ENCODE measurements around the gene LPGAT1.

LPGAT1 gene

DNA sequence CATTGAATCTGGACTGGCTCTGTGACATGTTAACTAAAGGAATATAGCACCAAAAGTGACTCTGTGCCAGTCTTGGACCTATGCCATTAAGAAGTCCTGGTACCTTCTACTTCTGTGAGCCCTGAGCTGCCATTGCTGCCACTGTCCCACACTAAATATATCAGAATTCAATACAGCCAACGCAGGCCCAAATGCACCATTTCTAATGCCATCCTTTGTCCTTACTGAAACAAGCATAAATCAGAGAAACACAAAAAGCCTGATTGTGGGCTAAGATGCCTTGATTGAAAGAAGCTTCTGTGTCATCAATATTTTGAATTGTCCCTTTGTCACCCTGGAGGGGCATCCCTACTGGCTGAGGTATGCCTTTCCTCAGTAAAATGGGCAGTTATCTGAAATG is 88.3 kb downstream of the LPGAT1 start:
- no peaks in the 10 kb centered on the region for H3K9me3 ChIP-seq (replicated peaks in 1 of 11)
- no peak for TF ChIP-seq Cebpa-rat (IDR thresholded peaks at IDR 0.05)
- H3K4me2 ChIP-seq = no peak overlapping the region
- H3K27me3 ChIP-seq = no peaks in the 10 kb centered on the region
- H3K27ac ChIP-seq = no peak overlapping the region
- 0 out of 22 replicates have a peak, but pooled peaks cover 0 to 4% (median 0%) of the 10 kb centered on the region in 11 experiments for H4K20me1 ChIP-seq
- no peak overlapping the region for H3K9ac ChIP-seq
- peaks cover 0 to 17% (median 7%) of the 10 kb centered on the region in 11 experiments; a peak in 12 of 22 replicates for H3K36me3 ChIP-seq
- peaks cover 0 to 17% (median 9%) of the 10 kb centered on the region in 10 experiments; a peak in 12 of 20 replicates for H3K4me1 ChIP-seq
- H3K4me3 ChIP-seq = no peak overlapping the region

DNA sequence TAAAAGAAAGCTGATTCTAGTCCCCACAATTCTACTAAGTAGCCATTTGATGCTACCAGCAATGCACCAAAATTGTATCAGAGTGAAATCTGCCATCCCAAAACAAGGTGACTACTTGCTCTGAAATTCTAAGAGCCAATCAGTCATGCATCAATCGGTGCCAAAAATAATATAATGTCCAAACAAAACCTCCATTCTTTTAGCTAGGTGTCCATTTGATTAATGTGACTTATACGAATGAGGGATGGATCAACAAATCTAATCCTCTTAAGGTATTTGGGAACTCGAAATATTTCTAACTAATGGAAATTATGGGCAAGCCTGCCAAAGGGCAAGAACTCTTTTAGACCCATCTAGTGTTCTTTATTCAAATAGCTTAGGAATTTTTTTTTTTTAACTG is 88.8 kb downstream of the LPGAT1 start:
- H4K20me1 ChIP-seq = 0 out of 22 replicates have a peak, but pooled peaks cover 0 to 4% (median 0%) of the 10 kb centered on the region in 11 experiments
- H3K36me3 ChIP-seq = peaks cover 0 to 12% (median 3%) of the 10 kb centered on the region in 11 experiments; a peak in 10 of 22 replicates
- H3K27ac ChIP-seq = no peak overlapping the region
- no peaks in the 10 kb centered on the region for H3K9me3 ChIP-seq (replicated peaks in 1 of 11)
- peaks cover 0 to 17% (median 9%) of the 10 kb centered on the region in 10 experiments; a peak in 12 of 20 replicates for H3K4me1 ChIP-seq
- H3K4me2 ChIP-seq = no peak overlapping the region
- H3K27me3 ChIP-seq = no peaks in the 10 kb centered on the region
- TF ChIP-seq Cebpa-rat (IDR thresholded peaks at IDR 0.05) = no peak
- no peak overlapping the region for H3K9ac ChIP-seq
- no peak overlapping the region for H3K4me3 ChIP-seq

GRCh38 chr1:211741116-211741515 is 89.4 kb downstream of the LPGAT1 start:
- H3K4me3 ChIP-seq = no peak overlapping the region
- H3K9ac ChIP-seq = no peak overlapping the region
- TF ChIP-seq Cebpa-rat (IDR thresholded peaks at IDR 0.05) = no peak
- H3K36me3 ChIP-seq = peaks cover 0 to 9% (median 0%) of the 10 kb centered on the region in 11 experiments; a peak in 2 of 22 replicates
- H3K4me1 ChIP-seq = peaks cover 0 to 17% (median 9%) of the 10 kb centered on the region in 10 experiments; a peak in 12 of 20 replicates
- no peak overlapping the region for H3K27ac ChIP-seq
- no peaks in the 10 kb centered on the region for H3K27me3 ChIP-seq
- H3K4me2 ChIP-seq = no peak overlapping the region
- no peaks in the 10 kb centered on the region for H3K9me3 ChIP-seq (replicated peaks in 1 of 11)
- H4K20me1 ChIP-seq = 0 out of 22 replicates have a peak, but pooled peaks cover 0 to 4% (median 0%) of the 10 kb centered on the region in 11 experiments

GRCh38 chr1:211739671-211740411 is 90.7 kb downstream of the LPGAT1 start:
- Histone ChIP-seq H3K27me3 (no peaks in the 10 kb centered on the region), H3K4me2 (no peak overlapping the region), H3K4me1 (peaks cover 0 to 17% (median 9%) of the 10 kb centered on the region in 10 experiments; a peak in 13 of 20 replicates), H3K4me3 (no peak overlapping the region), H4K20me1 (0 out of 22 replicates have a peak, but pooled peaks cover 0 to 4% (median 0%) of the 10 kb centered on the region in 11 experiments), H3K27ac (no peak overlapping the region), H3K9ac (no peak overlapping the region), H3K9me3 (replicated peaks in 1 of 11) (no peaks in the 10 kb centered on the region), H3K36me3 (no peaks in the 10 kb centered on the region)
- no peak for TF ChIP-seq Cebpa-rat (IDR thresholded peaks at IDR 0.05)

GRCh38 chr1:211738691-211739301 is 91.8 kb downstream of the LPGAT1 start:
- Histone ChIP-seq H3K9me3 (replicated peaks in 1 of 11) (no peaks in the 10 kb centered on the region), H4K20me1 (0 out of 22 replicates have a peak, but pooled peaks cover 0 to 4% (median 0%) of the 10 kb centered on the region in 11 experiments), H3K4me2 (peak overlapping the region in 5 of 11 experiments; percentile 1 to 35 (median 10); a peak in 6 of 22 replicates), H3K4me3 (no peak overlapping the region), H3K36me3 (no peaks in the 10 kb centered on the region), H3K27ac (no peak overlapping the region), H3K9ac (0 out of 22 replicates have a peak overlapping the region, but pooled peaks of 1 of the 11 experiments have one; percentile 6), H3K27me3 (no peaks in the 10 kb centered on the region), H3K4me1 (peaks cover 0 to 17% (median 9%) of the 10 kb centered on the region in 10 experiments; a peak in 13 of 20 replicates)
- TF ChIP-seq Cebpa-rat (IDR thresholded peaks at IDR 0.05) = no peak

DNA sequence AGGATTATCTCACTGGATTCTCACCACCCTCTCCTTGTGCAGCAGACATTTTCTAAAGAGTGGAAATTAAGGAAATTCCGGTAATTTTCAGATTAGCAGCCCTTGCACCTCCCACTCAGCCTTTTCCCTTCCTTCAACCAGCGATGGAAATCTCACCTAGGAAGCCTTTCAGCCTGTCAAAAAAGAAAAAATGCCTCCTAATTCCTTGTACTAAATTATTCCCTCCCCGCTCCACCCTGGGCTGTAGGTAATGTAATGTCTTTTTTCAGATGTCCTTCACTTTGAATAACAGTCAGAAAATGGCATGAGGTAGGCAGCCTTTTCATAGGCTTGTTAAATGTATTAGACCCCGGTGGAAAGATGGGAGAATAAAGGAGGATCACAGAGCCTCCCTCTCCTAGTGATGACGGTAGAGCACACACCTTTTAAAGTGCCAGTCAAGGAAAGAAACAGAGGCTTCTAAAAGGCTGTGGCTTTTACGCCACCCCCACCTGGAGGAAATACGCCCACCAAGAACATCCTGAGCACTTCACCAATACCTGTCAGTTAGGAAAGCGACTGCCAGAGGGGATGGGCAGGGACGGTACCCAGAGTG is 92.4 kb downstream of the LPGAT1 start:
- Histone ChIP-seq H3K4me3 (no peak overlapping the region), H3K27ac (no peak overlapping the region), H3K4me2 (peak overlapping the region in 4 of 11 experiments; percentile 1 to 35 (median 10); a peak in 3 of 22 replicates), H3K9me3 (replicated peaks in 1 of 11) (no peaks in the 10 kb centered on the region), H3K36me3 (no peaks in the 10 kb centered on the region), H4K20me1 (0 out of 22 replicates have a peak, but pooled peaks cover 0 to 4% (median 0%) of the 10 kb centered on the region in 11 experiments), H3K4me1 (peaks cover 0 to 17% (median 9%) of the 10 kb centered on the region in 10 experiments; a peak in 13 of 20 replicates), H3K27me3 (no peaks in the 10 kb centered on the region), H3K9ac (no peak overlapping the region)
- TF ChIP-seq Cebpa-rat (IDR thresholded peaks at IDR 0.05) = no peak

GRCh38 chr1:211737115-211738035 is 93.2 kb downstream of the LPGAT1 start:
- TF ChIP-seq Cebpa-rat (IDR thresholded peaks at IDR 0.05) = no peak
- Histone ChIP-seq H3K9me3 (replicated peaks in 1 of 11) (no peaks in the 10 kb centered on the region), H3K9ac (no peak overlapping the region), H3K4me2 (no peak overlapping the region), H3K4me1 (peaks cover 0 to 17% (median 9%) of the 10 kb centered on the region in 10 experiments; a peak in 13 of 20 replicates), H3K27me3 (no peaks in the 10 kb centered on the region), H3K36me3 (no peaks in the 10 kb centered on the region), H4K20me1 (0 out of 22 replicates have a peak, but pooled peaks cover 0 to 4% (median 0%) of the 10 kb centered on the region in 11 experiments), H3K4me3 (no peak overlapping the region), H3K27ac (no peak overlapping the region)

GRCh38 chr1:211736351-211736915 is 94.1 kb downstream of the LPGAT1 start:
- no peaks in the 10 kb centered on the region for H3K36me3 ChIP-seq
- no peak overlapping the region for H3K4me2 ChIP-seq
- H4K20me1 ChIP-seq = 0 out of 22 replicates have a peak, but pooled peaks cover 0 to 4% (median 0%) of the 10 kb centered on the region in 11 experiments
- H3K9me3 ChIP-seq (replicated peaks in 1 of 11) = no peaks in the 10 kb centered on the region
- H3K4me1 ChIP-seq = peaks cover 0 to 17% (median 9%) of the 10 kb centered on the region in 10 experiments; a peak in 13 of 20 replicates
- H3K27me3 ChIP-seq = no peaks in the 10 kb centered on the region
- TF ChIP-seq Cebpa-rat (IDR thresholded peaks at IDR 0.05) = no peak
- no peak overlapping the region for H3K27ac ChIP-seq
- no peak overlapping the region for H3K4me3 ChIP-seq
- H3K9ac ChIP-seq = no peak overlapping the region

Measured in BLaER1 treated with 17β-estradiol and CSF1 and Interleukin-3, amounts not matched to agents 10 nM and 100 nM (cell line).